Subcutaneous adipose tissue (tissue), 4 donors: ENCODE measurements around the gene IFTAP. TPM values are rescaled to one million over a fixed set of nuclear protein-coding genes. Genes with fewer than 3 reads are reported as not detected.

ENCODE experiments used
- CTCF ChIP-seq: fragments of 450-650 bp; IDR thresholded peaks from one replicate; pipeline ENCODE4 v1.5.1; 2016; ENCODE audit warnings: low read depth, mild to moderate bottlenecking, control low read depth, antibody characterized with exemption, moderate library complexity
- total RNA-seq, 4 donors: library from RNA; depleted of rRNA; stranded (reverse); fragments of >200 nt; gene quantifications; one replicate each; pipeline ENCODE4 v1.1.0, GENCODE V29; 2016

IFTAP gene
- total RNA-seq, 4 donors from 2014 or later, result 18.3 to 22.8 (median 20.6) TPM

DNA sequence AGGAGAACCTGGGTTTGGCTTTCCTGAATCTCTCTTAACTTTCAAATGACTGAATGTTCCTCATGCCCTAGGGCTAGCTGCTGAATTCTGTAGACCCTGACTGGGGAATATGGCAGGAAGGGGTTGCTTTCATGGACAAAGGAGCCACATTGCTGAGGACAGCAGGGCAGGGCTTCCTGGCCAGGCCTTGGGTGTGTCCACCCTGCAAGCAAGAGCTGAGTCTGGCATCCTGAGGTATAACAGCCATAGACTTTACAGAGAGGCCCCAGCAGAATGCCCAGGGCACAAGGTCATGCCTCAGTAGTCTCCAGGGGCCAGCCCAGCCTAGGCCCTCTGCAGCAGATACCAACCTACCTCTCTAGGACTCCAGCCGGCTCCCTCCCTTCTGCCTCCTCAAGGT is 105.9 kb downstream of the IFTAP start:
- TF ChIP-seq CTCF, result no peak

DNA sequence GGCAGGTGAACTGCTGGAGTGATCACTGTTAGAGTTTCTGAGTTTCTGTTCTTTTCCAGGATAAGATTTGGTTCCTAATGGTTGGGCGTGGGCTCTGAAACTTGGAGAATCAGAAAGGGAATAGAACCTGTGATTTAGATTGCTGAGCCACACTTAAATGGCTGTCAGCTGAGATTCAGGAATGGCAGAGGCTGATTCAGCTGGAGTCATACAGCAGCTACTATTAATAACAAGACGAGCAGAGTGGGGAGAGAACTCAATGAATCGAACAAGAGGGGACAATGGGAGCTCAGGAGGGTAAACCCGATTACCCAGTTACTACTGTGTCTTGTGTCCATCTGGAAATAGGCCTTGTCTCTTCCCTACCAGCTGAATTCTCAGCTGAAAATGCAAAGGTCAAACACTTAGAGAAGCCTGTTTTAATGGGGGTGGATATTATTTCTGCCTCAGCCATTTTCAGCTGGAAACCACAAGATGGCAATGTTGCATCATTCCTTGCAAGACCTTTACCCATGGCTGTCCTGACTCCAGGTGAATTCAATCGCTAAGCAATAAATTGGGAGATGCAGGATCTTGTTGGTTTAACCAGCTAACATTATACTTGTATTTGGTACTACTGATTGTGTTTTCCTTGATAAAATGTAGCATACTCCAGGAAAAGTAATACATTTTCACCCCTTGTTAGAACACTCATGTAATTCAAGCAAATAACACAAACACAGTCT is 108.2 kb downstream of the IFTAP start:
- TF ChIP-seq CTCF, result no peak

- no peak for TF ChIP-seq CTCF
Measured at GRCh38 chr11:36703055-36703404, 108.7 kb downstream of the IFTAP start.

Other genes with a start within 250 kb of the IFTAP start
- gene TRAF6, start 84.2 kb upstream of the IFTAP start, total RNA-seq, result 10 to 100 TPM; 14.3 to 19.1 (median 15.6) TPM
- 1 to 10 TPM in 2 of 4 donors, under 1 TPM in 2; 0.16 to 1.5 (median 0.79) TPM for gene RAG1, start 26.5 kb upstream of the IFTAP start, total RNA-seq
- not detected for gene RAG2, start 3.7 kb downstream of the IFTAP start, total RNA-seq